Stimulated activated CD4-positive, alpha-beta T cell treated with anti-CD3 and anti-CD28 coated beads, TNF-alpha, amount 100 ng/mL, for 24 hours (primary cell): ENCODE measurements around the gene MAP3K3.

Source experiments
- DNase-seq, 3 experiments: peaks; one replicate each; pipeline ENCODE4 v3.0.0-alpha.2; 2020; ENCODE audit warnings: low read depth in 3 of 3

Gene MAP3K3

DNA sequence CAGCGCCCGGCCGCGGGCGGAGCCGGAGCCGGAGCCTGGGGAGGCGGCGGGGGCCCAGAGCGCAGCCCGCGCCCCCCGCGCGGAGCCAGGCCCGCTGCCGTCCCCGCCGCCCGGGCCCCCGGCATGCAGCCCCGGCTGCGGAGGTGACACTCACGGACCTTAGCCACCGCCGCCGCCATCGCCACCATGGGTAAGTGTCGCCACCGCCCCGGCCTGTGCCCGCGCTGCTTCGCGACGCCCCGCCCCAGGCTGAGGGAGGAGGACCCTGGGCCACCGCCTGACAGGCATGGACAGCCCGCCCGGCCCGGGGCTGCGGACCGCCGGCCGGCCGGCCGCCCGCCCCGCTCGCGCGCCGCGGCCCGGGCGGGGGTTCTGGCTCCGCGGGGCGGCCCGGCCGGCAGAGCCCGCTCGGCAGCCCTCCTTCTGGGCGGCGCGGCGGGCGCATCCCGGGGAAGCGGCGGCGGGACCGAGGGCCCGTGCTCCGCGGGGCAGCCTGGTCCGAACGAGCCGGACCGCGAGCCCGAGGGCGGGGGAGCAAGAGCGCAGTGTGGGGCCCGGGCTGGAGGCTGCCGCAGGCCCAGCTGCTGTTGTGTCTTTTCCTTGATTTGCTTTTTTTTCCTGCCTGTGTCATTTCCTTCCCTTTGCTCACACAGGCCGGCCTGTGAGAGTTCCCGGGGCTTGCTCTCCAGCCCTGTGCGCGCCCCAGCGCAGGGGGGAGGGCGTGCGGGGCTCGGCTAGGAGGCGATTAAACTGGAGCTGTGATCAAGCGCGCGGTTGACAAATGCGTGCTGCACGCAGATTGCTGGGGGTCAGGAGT is 565 bp downstream of the MAP3K3 start:
- DNase-seq, result peak in 1 of 3 experiments; percentile 58

DNA sequence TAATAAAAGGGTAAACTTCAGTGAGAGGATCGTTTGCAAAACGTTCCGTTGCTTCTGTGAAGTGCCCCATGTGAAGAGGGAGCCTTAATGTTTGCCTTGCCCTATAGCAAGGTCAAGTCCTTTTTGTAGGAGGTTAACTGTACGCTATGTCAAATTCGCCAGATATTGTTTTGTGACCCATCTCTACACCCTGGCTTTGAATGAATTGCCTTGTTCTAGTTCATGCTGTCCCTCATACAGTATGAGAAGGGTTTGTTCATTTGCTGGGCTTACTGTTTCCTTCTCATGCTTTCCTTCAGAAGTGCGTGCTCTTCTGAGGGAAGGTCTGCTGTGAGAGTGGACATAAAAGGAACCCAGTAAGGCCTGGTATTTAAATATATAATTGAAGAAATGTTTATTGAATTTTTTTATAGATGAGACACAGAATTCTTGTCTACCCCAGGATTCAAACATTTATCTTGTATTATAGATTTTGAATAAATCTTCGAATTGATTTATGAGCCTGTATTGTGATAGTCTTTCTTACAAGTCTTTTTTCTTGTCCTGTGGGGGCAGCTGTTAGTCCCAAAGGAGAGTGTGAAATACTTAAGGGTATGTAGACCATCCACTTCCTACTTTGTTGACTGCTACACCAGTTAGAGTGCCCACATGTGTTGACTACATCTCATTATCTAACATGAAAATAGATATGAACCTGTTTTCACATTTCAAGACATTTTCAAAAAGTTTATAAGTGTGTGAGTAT is 1.7 kb downstream of the MAP3K3 start:
- no peak for DNase-seq

DNA sequence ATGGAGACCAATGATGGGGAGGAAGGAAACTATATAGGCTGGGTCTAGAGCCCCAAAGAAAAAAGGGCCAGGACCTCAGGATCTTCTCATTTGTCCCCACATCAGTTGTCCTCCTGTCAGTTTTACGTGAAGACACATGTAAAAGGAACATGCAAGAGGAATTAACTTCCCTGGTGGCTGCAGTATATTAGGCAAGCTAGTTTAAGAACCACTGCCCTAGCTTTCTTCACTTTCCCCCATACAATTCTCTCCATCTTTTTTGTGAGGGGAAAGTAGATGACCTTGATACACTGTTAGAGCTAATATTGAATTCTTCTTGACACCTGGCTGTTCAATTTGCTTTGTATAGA is 2.3 kb downstream of the MAP3K3 start:
- DNase-seq, result no peak

DNA sequence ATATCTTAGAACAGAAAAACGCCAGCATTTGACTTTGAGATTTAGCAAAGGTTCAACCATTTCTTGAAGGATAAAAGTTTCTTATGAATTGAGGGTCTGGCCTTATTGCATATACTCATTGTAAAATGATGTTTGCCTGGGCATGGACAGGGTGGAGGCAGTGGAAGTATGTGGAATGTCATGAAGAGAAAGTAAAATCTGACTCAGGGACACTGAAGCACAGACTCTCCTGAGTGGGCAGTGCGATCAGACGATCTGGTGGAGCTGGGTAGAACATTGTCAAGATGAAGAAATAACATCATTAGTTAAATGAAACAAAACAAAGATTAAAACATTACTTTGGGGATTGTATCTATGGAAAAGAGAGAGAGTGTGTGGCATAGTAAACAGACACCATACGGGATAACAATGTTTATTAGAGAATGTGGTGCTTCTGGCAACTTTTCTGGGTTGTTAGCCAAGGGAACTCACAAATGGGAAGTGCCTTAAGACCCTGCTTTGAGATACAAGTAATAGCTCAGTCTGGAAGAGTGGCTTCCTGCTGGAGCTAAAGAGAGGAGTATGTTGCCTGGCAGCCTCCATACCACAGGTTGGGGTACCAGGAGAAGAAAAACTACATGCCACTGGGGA is 4.4 kb downstream of the MAP3K3 start:
- no peak for DNase-seq

DNA sequence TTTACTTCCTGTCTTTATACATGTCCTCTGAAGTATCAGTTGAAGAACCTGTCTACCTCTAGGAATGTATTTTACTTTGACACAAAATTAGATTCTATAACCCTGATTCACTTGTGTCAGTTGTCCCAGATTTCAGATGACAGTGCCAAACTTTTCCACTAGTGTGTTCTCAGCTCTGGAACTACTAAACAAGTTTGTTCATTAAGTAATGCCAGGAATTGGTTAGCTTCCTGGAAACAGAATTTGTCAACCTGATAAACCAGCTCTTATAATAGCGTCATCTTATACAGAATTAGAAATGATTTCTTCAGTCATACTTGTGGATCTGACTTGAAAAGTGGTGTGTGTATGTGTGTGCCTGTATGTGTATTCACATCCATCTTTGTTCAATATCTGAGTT is 7.4 kb downstream of the MAP3K3 start:
- DNase-seq, result no peak

DNA sequence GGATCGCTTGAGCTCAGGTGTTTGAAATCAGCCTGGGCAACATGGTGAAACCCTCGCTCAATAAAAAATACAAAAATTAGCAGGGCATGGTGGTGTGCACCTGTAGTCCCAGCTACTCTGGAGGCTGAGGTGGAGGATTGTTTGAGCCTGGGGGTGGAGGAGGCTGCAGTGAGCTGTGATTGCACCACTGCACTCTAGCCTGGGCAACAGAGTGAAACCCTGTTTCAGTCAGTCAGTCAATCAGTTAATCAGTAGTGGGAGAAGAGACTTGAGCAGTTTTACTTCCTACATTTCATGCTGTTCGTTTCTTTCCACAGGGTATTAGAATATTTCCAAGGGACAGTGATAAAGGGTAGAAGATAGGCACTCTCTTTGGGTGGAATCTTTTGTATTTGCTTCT is 8.8 kb downstream of the MAP3K3 start:
- DNase-seq, result no peak

DNA sequence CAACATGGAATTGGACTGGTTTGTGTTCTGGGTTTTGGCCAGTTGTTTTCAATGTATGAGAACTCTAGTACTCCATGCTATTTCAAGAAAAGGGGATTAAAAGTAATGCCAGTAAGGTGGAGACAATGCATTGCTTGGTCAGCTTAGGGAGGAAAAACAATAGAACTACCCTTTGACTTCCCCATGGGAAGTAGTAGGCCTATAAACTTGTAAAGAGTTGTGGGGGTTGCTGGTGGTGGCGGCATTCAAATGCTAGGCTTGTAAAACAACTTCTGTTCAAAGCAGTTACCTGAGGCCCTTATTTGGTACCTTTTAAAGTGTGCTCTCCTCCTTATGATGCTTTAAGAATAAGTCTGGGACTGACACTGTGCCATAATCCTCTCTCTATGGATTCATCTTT is 9.4 kb downstream of the MAP3K3 start:
- DNase-seq, result no peak

DNA sequence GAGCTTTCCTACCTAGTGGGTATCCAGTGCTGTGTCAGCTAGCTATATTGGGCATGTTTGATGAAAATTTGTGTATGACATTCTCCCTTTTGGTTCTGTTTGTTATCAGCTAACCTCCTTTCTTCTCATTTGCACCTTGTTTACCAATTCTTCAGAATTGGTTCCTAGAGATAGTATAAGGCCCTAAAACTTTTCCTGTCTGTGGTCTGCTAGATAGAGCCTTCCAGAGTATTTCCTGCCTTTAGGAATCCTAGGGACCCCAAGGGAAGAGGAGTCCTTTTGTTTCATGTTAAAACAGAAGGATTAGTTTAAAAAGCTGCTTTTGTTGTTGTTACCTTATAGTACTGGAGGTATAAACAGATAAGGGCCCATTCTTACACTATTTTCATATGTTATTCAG is 11.5 kb downstream of the MAP3K3 start:
- no peak for DNase-seq

DNA sequence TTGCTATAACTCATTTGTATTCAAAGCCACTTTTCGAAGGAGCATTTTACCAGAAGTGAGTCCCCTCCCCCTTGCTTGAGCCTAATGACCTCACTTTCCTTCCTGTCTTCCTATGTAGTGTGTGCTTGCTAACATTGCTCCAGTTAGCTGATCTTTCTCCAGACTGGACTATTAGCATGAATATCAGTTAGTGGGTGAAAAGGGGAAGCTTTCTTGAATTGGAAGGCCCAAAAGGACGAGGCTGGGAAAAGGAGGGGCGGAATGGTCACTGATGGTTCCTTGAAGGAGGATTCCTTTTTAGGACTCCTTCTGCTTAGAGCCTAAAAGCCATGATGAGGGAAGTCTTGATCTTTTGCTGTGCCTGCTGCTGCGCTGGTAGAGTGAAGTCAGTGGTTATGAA is 11.9 kb downstream of the MAP3K3 start:
- DNase-seq, result no peak

DNA sequence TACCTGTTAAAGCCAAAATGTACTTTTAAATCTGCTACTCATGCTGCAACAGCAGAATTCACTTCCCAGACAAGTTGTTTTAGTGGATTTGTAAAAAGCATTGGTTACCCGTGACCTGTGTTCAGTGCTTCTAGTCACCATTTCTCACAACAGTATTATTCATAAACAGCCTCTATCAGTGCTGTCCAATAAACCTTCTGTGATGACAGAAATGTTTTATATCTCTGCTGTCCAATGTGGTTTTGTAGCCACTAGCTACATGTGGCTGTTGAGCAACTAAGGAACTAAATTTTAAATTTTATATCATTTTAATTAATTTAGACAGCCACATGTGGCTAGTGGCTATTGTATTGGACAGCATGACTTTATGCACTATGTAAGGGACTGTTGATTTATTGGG is 12.6 kb downstream of the MAP3K3 start:
- DNase-seq, result no peak

DNA sequence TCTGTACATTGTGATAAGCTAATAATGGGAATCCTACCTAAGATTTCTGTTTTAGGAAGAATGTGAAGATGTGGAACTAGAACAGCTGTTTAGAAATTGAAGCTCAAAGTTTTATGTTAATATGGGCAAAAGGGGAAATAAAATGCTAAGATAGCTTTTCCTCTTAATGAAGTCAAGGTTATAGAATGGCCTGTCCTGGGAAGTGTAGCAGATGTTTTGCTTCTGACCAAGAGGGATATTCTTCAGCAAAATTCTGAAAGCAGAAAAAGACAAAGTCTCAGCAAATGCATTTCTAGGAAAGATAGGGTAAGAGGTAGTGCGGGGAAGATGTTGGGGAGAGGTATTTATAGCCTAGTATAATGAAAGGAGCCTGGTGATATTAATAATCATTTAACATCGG is 13.1 kb downstream of the MAP3K3 start:
- no peak for DNase-seq

DNA sequence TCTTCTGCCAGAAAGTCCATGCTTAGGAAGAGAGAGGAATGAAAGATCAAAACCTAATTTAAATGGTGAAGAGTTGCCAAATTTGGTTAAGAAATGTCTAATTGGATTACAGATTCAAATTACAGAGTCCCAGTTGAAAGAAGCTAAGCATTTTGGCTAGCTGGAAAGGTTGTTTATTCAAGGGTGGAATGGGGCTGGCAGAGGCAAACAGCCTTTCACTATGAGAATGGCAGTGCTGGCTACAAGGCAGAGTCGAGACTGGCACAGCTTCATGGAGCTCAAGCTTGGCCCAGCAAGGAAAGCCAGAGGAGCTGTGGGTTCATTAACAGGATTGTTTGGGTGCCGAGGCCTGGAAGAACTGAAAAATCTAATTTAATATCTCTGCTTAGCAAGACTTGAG is 13.6 kb downstream of the MAP3K3 start:
- DNase-seq, result no peak

DNA sequence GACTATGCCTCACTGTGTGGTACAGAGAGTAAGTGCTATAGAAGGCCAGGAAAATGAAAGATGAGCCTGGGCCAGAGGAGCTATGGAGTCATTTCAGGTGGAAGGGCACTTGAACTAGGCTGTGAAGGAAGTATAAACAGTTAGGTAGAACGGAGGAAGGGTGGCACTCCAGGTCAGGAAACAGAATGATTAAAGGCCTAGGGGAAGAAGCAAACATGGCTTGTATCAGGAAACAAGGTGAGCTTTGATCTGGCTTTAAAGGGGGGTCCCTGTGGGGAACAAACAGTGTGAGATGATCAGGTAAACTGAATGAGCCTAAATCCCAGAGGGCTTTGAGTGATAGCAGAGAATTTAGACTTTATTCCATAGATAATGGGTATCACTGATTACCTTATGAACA is 16.9 kb downstream of the MAP3K3 start:
- DNase-seq, result no peak

DNA sequence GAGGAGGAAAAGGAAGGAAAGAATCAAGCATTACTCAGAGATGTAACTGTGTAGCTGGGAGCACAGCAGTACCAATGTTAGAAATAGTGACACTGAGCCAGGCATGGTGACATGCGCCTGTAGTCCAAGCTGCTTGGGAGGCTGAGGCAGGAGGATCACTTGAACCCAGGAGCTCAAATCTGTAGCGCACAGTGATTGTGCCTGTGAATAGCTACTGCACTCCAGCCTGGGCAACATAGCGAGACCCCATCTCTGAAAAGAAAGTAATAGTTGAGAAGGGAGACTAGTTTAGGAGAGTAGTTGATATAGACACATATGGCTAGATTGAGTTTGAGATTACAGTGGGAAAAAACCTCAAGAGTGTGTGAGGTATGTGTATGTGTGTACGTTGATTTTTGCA is 17.8 kb downstream of the MAP3K3 start:
- no peak for DNase-seq

DNA sequence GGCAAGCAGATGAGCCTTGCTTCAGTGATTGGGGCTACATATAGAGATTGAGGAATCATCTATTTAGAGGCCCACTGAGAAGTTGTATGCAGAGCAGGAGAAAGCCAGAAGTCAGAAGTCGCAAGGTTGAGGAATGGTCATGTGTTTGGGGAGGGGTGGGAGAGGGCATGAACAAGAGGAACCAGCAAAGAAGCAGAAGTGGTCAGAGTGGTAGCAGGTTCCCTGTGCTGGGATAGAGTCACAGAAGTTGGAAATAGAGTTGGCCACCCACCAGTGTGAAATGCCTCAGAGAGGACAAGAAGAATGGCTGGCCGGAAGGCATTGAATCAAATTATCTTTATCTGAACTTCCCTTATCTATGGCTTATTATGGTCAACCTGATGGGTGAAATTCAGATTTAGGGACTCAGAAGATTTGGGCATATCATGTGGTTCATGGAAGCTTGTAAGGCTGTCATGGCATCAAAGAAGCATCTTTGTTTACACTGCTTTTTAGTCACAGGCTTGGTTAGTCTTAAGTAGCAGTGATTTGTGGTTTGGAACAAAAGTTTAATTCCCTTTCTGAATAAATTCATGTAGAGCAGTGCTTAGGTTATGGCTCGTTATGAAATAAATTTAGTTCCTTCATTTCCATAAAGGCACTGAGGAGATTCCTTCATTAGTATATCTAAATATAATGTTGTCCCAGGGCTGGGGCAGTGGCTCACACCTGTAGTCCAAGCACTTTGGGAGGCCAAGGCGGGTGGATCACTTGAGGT is 19.7 kb downstream of the MAP3K3 start:
- DNase-seq, result no peak

DNA sequence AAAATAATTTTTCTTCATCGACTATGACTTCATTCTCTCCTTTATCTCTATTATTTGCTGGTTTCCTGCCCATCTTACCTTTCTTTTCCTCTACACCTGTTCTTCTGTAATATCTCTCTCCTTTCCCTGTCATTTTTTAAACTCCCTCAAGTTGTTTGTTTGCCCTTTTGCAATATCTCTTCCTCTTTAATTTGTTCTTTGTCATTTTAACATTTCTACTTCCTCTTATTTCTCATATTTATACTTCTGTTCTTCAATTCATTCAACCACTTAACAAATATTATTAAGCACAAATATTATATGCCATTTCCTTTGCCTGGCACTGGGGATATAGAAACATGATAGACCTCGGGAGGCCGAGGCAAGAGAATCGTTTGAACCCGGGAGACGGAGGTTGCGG is 22.6 kb downstream of the MAP3K3 start:
- DNase-seq, result no peak

DNA sequence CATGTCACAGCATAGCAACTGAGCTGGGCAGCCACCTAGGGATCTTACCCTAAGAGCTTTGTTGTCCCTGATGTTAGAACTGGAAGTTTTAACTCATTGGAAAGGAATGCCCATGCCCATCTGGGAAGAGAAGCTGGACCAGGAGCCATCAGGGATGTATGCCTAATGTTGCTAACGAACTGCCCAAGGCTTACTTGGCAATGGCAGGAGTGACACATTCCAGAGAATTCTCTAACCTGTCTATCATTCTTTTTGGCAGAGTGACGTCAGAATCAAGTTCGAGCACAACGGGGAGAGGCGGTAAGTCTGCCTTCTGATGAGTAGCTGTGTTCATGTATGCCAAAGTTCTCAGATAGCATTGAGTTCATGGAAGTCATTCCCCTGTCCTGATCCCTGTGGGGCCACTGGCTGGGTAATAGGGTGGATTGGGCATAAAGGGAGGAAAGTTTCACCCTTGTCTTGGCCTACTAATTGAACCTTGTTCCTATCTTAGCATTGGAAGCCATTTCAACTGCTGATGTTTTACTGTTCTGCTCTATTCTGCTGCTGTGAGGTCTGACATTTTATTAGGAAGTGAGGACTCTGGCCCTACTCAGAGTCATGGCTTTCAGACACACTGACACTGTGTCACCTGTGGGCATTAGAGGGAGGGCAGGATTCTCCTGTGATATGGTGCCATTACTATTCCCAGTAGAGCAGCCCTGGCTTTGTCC is 23.7 kb downstream of the MAP3K3 start:
- DNase-seq, result no peak

DNA sequence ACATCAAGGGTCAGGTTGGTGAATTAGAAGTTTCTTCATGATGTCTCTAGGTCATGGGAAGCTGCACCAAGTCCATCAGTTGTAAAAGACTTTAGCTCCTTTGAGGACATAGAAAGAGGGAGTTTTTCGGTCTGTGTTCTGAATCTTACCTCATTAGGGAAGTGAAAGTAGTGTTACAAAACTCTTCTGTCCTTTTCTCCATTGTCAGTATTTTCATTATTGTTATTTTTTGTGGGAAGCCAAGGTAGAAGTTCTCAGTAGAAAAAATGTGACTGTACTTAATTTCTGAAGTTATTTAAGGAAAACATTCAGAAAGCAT is 24.2 kb downstream of the MAP3K3 start:
- DNase-seq, result no peak

DNA sequence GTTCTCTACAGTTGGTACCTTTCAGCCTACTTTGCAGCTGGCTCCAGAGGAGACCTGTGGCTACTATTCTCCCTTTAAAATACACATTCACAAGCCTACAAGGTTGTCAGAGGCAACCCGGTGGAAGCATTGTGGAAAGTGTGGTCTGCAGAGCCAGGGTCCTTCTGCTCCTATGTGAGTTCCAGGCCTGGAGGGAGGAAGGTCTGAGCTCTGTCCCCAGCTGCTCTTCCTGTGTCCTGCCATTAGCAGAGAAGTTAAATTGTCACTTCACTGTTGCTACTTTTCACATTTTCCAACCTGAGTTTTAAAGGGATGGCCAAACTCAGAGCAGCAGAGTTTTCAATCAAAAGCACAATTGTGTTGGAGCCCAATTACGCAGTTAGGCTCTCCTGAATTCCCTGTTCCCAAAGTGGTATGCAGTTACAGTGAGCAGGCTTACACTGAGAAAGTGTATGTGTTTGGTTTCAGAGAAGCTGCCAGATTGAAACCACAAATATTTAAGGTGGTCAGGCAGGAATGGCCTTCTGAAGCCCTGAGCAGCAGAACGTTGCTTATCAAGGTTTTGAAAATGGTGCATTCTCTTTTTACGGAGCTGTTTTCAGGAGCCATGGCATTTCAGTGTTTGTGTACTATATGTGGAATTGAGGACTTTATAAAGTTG is 25.0 kb downstream of the MAP3K3 start:
- DNase-seq, result no peak

DNA sequence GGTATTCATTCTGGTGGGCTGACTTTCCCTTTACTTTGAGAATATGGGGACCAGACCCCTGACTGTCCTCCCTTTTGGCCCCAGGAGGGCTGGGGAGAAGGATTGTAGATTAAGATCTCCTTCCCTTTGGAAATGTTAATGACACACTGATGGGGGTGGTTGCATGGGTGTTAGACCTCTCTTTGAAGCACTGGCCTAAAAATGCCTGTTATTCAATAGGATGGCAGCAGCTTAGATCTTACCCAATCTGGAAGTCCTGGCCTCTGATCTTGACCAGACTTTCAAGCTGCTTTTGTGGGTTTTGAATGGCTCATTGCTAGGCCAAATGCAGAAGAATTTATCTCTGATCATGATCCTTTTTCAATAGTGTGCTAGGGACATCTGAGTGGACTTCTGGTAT is 25.7 kb downstream of the MAP3K3 start:
- no peak for DNase-seq

DNA sequence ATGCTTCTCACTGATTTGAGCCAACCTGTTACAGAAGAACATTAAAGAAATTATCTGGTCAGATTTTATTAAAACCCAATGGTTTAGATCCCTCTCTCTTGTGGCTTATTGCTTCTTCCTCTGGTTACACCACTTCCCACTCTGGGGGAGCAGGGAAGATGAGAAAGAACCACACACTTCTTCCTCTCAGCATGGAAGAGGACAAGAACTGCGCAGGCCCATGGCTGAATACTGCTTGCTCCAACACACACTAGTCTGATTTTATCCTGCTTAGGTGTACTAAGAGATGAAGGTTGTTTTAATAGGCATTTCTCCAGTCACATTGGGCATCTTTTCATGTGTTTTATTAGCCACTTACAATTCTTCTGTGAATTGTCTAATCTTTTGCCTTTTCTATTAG is 27.6 kb downstream of the MAP3K3 start:
- no peak for DNase-seq
